Prostate gland (tissue), 2 donors: ENCODE measurements around the gene AQP4.

Experiments
- POLR2A ChIP-seq: fragments of 450-650 bp; IDR thresholded peaks from one replicate; pipeline ENCODE4 v1.6.1; 2016; ENCODE audit warnings: antibody characterized with exemption, mild to moderate bottlenecking
- TF ChIP-seq, protein P1 (sequence below), 4 experiments: fragments of 200-600 bp in 2 of 4; fragments of 450-650 bp in 2 of 4; sonication (generic) in 2 of 4; IDR thresholded peaks; 1 replicate in 3 of 4; 2 replicates in 1 of 4; pipeline ENCODE4 v1.5.1; 2016 to 2019; ENCODE audit warnings: antibody characterized with exemption in 4 of 4, mild to moderate bottlenecking in 2 of 4, moderate library complexity in 2 of 4

DNA sequence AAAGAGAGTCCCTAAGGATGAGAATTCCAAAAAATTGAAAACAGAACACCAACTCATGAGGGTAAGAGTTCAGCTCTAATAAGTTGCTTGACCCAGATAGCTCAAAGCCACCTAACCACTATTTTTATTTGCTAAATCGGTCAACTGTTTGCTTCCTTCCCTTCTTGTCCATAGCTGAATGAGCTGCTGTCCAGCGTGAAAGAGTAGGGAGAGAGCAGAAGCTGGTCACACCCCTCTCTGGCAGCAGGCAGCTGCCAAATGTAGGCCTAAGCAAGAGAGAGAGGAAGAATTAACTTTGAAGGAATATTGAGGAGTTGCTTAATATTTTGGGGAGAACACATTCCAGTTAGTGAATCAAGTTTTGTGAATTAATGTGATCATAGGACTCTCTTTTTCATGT lies 25.9 kb downstream of the AQP4 start:
- TF ChIP-seq, protein P1, sequence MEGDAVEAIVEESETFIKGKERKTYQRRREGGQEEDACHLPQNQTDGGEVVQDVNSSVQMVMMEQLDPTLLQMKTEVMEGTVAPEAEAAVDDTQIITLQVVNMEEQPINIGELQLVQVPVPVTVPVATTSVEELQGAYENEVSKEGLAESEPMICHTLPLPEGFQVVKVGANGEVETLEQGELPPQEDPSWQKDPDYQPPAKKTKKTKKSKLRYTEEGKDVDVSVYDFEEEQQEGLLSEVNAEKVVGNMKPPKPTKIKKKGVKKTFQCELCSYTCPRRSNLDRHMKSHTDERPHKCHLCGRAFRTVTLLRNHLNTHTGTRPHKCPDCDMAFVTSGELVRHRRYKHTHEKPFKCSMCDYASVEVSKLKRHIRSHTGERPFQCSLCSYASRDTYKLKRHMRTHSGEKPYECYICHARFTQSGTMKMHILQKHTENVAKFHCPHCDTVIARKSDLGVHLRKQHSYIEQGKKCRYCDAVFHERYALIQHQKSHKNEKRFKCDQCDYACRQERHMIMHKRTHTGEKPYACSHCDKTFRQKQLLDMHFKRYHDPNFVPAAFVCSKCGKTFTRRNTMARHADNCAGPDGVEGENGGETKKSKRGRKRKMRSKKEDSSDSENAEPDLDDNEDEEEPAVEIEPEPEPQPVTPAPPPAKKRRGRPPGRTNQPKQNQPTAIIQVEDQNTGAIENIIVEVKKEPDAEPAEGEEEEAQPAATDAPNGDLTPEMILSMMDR (IDR thresholded peaks at IDR 0.05) = no peak
- TF ChIP-seq POLR2A = no peak
